Astrocyte (in vitro differentiated cells and primary cell): ENCODE results near the gene CTSL.

Experiments used
- EZH2 ChIP-seq: IDR thresholded peaks from 2 replicates; pipeline ENCODE4 v1.6.1; 2012; ENCODE audit warnings: mild to moderate bottlenecking, low read length, inconsistent platforms; ENCODE audit not compliant: insufficient read depth
- TF ChIP-seq, protein P1 (sequence below): IDR thresholded peaks from 2 replicates; pipeline ENCODE4 v1.5.1; 2011; ENCODE audit warnings: low read depth, mild to moderate bottlenecking, inconsistent platforms, low read length, moderate library complexity; ENCODE audit not compliant: insufficient read depth

DNA sequence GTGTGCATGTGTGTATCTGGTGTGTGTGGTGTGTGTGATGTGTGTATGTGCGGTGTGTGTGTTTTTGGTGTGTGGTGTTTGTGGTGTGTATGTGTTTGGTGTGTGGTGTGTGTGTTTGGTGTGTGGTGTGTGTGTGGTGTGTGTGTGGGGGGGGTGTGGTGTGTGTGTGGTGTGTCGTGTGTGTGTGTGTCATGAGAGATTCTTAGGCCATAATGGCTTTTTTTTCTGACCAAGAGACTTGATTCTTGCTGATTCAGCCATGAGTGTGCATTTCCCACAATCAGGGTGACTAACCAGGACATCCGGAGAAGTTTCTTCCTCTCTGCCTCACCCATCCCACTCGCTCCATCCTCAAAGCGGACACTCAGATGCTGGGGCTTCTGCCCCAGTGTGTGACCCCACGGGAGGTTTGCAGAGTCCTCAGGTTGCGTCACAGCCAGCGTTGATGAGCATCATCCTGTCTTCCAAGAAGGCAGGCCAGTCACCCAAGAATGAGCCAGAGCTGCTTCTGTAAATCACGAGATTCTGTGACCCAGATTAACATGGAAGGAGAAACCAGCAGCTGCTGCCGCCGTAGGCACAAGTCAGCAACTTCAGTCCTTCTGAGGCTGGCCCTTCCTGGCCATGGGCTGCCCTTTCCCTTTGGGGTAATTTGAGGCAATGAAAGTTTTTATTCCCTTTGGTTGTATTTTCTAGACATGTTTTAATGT lies 12.5 kb upstream of the CTSL start:
- TF ChIP-seq, protein P1, sequence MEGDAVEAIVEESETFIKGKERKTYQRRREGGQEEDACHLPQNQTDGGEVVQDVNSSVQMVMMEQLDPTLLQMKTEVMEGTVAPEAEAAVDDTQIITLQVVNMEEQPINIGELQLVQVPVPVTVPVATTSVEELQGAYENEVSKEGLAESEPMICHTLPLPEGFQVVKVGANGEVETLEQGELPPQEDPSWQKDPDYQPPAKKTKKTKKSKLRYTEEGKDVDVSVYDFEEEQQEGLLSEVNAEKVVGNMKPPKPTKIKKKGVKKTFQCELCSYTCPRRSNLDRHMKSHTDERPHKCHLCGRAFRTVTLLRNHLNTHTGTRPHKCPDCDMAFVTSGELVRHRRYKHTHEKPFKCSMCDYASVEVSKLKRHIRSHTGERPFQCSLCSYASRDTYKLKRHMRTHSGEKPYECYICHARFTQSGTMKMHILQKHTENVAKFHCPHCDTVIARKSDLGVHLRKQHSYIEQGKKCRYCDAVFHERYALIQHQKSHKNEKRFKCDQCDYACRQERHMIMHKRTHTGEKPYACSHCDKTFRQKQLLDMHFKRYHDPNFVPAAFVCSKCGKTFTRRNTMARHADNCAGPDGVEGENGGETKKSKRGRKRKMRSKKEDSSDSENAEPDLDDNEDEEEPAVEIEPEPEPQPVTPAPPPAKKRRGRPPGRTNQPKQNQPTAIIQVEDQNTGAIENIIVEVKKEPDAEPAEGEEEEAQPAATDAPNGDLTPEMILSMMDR, result no peak
- no peak for TF ChIP-seq EZH2
